Mononuclear cell (primary cell): Measurements from ENCODE around the gene FRMD4B. TPM values are rescaled to one million over a fixed set of nuclear protein-coding genes. Genes with fewer than 3 reads are reported as not detected.
A peak's percentile ranks its signal among the peaks of the same experiment; 100 is the strongest.

Source experiments
- H3K27me3 ChIP-seq: 2 replicates; pipeline ENCODE4 v1.6.0; 2011; ENCODE audit warnings: low read length, control low read depth; ENCODE audit not compliant: insufficient read depth
- H3K4me1 ChIP-seq: 2 replicates; pipeline ENCODE4 v1.5.1; 2011; ENCODE audit warnings: mild to moderate bottlenecking, low read length, control low read depth; ENCODE audit not compliant: insufficient read depth
- H3K4me3 ChIP-seq: 2 replicates; pipeline ENCODE4 v1.5.1; 2011; ENCODE audit warnings: mild to moderate bottlenecking, low read length, moderate library complexity
- H3K9me3 ChIP-seq: 2 replicates; pipeline ENCODE4 v1.5.1; 2011; ENCODE audit warnings: low read depth, mild to moderate bottlenecking, control low read depth, low read length
- total RNA-seq: library from RNA; depleted of rRNA; stranded (reverse); fragments of >200 nt; gene quantifications from one replicate; pipeline ENCODE4 v1.2.3, GENCODE V29; 2012

Gene FRMD4B
- total RNA-seq, 1 donor, result 26.3 TPM

DNA sequence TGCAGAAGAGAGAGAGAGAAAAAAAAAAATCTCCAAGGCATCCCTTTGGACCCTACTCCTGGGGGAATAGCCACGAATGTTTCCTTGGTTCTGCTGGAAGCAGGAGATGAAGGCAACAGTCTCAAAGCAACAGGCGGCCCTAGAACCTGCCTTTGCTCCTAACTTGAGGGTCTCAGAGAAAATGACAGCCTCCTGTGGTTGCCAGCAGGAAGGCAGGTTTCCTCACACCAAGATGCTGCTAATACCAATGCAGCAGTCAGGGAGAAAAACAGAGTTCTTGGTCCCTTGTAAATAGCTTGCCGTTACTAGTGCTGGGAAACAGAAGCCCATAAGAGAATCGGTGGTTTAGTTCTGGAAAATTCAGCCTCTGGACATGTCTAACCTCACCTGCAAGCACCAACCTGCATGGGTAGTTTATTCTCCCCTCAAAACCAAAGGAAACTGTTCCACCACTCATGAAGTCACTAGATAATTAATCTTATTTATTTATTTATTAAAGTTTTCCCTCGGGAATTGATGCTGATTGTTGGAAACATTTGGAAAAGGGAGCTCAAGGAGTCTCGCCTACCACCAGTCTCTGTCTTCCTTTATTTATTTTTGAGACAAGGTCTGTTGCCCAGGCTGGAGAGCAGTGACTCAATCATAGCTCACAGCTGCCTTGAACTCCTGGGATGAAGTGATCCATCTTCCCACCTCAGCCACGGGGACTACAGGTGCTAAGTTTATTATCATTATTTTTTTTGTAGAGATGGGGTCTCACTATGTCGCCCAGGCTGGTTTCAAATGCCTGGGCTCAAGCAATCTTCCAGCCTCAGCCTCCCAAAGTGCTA lies 883 bp upstream of the FRMD4B start:
- peaks cover 34% of the 10 kb centered on the region for H3K4me1 ChIP-seq
- no peak overlapping the region for H3K4me3 ChIP-seq
- no peaks in the 10 kb centered on the region for H3K9me3 ChIP-seq
- H3K27me3 ChIP-seq, result peaks cover 12% of the 10 kb centered on the region

DNA sequence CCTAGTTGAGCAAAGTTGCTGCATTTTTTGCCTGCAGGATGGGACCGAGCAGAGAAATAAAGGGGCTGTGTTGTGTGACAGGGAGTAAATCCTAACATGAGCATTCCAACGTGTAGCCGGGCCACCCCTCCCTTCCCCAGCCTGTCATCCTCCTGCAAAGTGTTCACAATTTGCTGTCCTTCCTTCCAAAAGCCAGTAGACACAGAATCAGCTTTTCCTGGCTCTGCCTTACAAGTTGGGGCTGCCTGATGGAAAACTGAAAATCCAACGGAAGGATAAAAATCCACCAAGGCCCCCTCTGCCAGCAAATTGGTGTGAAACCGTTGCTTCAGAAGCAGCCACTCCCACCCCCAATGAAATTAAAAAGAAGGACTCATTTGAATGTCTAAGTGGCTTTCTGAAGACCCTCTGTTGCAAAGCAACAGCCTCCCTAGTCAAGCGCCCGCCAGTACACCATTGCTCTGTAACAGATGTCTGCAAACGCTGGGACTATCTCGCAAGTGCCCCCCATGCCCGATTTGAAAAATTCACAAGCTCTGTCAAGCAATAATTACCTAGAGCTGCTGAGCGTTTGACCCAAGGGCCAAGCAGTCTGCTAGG lies 665 bp downstream of the FRMD4B start:
- H3K4me3 ChIP-seq, result peak overlapping the region; percentile 26
- peaks cover 34% of the 10 kb centered on the region for H3K4me1 ChIP-seq
- H3K27me3 ChIP-seq, result peaks cover 12% of the 10 kb centered on the region
- H3K9me3 ChIP-seq, result no peaks in the 10 kb centered on the region

DNA sequence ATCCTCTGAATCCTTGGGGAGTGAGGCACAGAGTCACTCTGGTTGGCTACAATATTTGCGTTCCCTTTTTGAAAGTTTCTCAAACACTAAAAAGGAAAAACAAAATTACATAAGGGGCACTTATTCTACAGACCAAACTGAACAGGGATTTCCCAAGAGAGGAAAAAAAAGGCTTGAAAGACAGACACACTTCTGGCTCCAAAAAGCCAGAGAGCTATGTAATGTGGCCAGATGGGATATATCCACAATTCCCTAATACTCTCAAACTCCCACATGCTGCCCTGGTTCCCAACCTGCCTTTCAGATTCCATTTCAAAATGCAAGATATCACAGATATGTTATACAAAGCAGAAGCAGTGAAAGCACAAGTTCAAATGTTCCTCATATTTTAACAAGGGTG lies 1.6 kb downstream of the FRMD4B start:
- Histone ChIP-seq H3K4me1 (peaks cover 26% of the 10 kb centered on the region), H3K9me3 (no peaks in the 10 kb centered on the region), H3K4me3 (no peak overlapping the region), H3K27me3 (peaks cover 12% of the 10 kb centered on the region)

DNA sequence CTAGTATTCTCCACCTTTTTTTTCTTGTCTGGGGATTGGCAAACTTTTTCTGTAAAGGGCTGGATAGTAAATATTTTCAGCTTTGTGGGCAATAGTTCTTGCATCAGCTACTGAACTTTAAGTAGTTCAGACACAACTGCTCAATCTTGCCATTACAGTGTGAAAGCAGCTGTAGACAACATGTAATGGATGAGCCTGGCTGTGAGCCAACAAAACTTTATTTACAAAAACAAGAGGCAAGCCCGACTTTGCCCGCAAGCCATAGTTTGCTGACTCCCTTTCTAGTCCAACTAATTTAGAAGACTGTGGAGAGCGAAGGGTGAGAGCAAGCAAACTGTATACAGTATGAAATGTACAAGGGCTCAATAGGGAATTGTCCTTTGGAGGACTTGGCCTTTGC lies 6.2 kb downstream of the FRMD4B start:
- H3K4me3 ChIP-seq, result no peak overlapping the region
- H3K4me1 ChIP-seq, result peaks cover 4% of the 10 kb centered on the region
- H3K9me3 ChIP-seq, result no peaks in the 10 kb centered on the region
- H3K27me3 ChIP-seq, result no peaks in the 10 kb centered on the region

DNA sequence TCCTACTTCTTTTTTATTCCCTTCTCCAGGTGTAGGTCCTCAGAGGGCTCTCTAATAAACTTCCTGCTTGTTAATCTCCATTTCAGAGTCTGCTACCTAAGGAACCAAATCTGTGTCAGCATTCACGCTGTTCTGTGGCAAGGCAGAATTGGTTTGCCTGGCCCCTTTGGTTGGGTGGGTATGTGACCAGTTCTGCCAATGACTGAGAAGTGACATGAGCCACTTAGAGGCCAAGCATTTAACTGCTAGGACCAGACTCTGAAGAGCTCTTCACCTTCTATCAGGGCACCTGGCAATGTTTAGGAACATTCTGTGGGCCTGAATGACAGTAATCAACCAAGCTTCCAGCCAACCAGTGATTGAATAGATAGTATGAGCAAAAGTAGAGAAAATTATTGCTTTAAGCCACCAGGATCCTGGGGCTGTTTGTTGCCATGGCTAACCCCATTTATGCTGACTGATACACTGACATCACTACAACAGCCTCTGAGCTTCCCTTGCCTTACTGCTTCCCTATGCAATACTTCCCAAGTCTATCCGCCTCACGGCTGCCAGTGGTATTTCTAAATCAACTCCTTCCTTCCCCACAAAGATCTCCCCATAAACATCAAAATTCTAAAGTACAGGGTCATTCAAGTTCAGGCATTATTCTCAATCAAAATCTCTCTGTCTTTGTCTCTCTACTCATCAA lies 7.6 kb downstream of the FRMD4B start:
- no peaks in the 10 kb centered on the region for H3K9me3 ChIP-seq
- H3K4me3 ChIP-seq, result no peak overlapping the region
- H3K4me1 ChIP-seq, result no peaks in the 10 kb centered on the region
- no peaks in the 10 kb centered on the region for H3K27me3 ChIP-seq

DNA sequence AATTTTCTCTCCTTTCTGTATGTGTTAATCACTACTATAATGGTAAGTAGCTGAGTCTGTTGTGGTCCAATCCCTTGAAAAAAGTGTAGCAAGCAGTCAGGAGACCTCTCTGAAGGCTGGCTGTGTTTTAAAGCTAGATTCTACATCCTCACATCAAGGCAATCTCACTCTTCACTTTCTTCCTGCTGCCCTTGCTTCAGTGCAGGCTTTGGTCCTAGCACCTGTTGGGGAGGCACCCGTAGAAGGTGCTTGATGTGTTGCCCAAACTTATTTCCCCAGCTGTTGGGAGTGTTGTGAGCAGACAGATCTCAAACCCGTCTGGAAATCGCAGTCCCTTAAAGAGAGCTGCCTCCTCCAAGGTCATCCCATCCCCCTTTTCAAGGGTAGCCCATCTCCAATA lies 8.6 kb downstream of the FRMD4B start:
- H3K9me3 ChIP-seq, result no peaks in the 10 kb centered on the region
- no peaks in the 10 kb centered on the region for H3K4me1 ChIP-seq

DNA sequence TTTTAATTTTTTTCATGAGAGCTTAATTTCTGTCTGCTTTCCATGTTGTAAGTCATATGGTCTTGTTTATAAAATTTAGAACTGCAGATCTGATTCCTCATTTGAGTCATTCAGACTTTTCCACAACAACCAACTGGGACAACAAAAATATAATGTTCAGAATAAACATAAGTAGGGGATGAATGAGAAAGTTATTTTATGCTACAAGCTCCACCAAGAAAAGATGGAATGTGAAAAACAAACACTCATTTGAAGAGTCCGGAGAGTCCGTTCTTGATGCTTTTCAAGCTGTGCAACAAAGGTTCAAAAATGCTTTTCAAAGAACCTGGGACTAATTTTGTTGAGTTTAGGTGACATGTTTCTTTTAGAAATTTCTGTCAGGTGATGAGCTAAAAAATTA lies 9.2 kb downstream of the FRMD4B start:
- Histone ChIP-seq H3K4me3 (no peak overlapping the region), H3K9me3 (no peaks in the 10 kb centered on the region), H3K4me1 (no peaks in the 10 kb centered on the region), H3K27me3 (no peaks in the 10 kb centered on the region)

More for the DNA sequence above, 8.6 kb downstream of the FRMD4B start:
- Histone ChIP-seq H3K4me3 (no peak overlapping the region), H3K27me3 (no peaks in the 10 kb centered on the region)

DNA sequence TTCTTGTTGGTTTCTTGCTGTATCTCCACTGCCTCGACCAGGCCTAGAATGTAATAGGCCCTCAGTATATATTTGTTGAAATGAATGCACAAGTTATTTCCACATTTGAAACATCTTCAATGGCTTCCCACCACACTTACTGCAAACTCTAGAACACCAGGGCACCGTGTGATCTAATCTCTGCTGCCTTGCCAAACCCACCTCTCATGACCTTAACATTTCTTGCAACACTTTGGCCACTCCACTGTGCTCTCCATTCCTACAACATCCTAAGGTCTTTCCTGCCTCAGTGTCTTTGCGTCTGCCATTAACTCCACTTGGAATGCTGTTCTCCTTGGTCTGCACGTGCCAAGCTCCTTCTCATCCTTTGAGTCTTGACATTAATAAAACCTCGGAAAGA lies 14.1 kb downstream of the FRMD4B start:
- no peak overlapping the region for H3K4me3 ChIP-seq
- peaks cover 24% of the 10 kb centered on the region for H3K4me1 ChIP-seq
- H3K9me3 ChIP-seq, result no peaks in the 10 kb centered on the region
- H3K27me3 ChIP-seq, result no peaks in the 10 kb centered on the region

DNA sequence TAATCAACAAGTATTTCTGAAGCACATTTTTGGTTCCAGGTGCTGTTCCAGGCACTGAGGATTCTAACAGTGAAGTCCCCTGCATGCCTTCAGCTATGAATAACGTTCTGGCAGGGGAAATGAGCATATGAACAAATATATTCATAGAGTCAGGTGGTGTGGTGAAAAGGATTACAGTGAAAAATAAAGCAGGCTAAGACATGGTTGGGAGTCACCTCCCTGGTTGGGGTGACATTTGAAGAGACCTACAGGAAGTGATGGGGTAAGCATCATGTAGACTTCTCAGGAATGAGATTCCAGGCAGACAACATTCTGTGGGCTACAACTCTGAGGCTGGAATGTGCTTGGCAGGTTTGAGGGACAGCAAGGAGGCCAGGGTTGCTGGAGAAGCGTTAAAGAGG lies 15.0 kb downstream of the FRMD4B start:
- Histone ChIP-seq H3K27me3 (no peaks in the 10 kb centered on the region), H3K4me3 (no peak overlapping the region), H3K9me3 (no peaks in the 10 kb centered on the region), H3K4me1 (peaks cover 24% of the 10 kb centered on the region)

DNA sequence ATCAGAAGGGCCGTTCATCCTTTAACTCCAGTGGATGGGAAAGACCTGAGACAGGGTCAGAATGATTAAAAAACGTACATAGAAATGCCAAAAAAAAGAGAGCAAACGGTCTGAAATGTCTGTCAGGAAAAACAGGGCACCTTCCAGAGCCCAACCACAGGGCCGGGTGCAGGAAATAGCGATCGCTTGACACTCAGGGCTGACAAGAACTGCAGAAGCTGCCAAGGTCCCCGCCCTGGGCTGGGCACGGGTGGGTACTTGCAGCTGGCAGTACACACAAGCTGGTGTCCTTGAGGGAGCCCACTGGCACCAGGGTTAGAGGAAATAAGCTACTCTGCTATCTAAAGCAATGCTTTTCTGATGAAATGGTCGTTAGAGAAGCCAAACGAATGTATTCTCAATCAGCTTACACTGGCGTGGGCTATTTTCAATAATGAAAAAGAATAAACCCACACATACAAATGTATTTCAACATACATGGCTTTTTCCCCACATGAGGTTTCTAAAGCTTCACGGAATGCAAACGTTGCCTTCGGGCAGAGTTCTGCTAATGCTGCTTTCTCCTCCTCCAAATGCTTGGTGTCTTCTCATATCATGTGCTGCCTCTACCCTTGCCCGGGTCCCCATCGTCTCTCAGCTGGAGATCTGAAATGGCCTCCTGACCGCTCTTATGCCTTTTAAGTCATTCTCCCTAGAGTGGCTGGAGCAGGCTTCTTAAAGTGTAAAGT lies 15.6 kb downstream of the FRMD4B start:
- Histone ChIP-seq H3K4me3 (no peak overlapping the region), H3K4me1 (peaks cover 24% of the 10 kb centered on the region)

DNA sequence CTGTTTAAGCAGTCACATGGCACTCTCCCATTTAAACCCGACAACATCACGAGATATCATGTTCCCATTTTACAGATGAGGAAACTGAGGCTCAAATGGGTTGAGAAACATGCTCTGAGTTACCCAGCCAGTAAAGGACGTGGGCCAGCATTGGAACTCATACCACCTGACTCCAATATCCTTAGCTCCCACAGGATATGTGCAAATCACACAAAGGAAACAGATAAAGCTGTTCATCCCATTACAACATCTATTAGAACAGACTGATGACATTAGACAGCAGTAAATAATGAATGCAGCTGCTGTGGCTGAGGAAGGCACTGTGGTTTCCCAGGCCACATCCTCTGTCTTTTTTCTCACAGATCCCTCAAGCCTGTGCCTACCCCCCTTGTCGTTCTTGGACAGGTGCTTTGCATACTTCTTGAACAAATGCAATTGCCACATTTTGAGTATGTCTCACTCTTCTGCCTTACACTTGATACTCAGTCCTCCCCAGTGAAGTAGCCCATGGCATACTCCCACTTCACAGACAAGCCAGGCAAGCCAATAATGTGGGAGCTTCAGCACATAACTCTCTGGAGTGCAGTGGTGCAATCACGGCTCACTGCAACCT lies 17.7 kb downstream of the FRMD4B start:
- Histone ChIP-seq H3K4me1 (peaks cover 31% of the 10 kb centered on the region), H3K27me3 (no peaks in the 10 kb centered on the region), H3K9me3 (no peaks in the 10 kb centered on the region), H3K4me3 (no peak overlapping the region)

More for the DNA sequence above, 15.6 kb downstream of the FRMD4B start:
- Histone ChIP-seq H3K9me3 (no peaks in the 10 kb centered on the region), H3K27me3 (no peaks in the 10 kb centered on the region)

DNA sequence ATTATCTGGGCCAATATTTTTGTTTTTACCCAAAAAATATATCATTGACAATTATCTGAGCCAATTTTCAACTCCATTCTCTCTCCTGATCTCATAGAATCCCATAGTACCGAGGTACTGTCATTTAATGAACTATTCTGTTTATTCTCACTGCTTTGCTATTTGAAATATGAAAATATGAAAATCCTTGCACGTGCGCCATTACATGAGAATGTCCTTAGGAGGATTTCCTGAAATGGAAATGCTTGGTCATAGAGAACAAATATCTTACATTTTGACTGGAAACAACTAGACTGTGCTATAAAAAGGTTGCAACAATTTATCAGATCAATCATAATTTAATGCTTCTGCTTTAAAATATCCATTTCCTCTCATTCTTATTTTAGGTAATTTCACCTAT lies 18.3 kb downstream of the FRMD4B start:
- H3K9me3 ChIP-seq, result no peaks in the 10 kb centered on the region
- H3K4me1 ChIP-seq, result peaks cover 31% of the 10 kb centered on the region
- no peaks in the 10 kb centered on the region for H3K27me3 ChIP-seq
- H3K4me3 ChIP-seq, result no peak overlapping the region

DNA sequence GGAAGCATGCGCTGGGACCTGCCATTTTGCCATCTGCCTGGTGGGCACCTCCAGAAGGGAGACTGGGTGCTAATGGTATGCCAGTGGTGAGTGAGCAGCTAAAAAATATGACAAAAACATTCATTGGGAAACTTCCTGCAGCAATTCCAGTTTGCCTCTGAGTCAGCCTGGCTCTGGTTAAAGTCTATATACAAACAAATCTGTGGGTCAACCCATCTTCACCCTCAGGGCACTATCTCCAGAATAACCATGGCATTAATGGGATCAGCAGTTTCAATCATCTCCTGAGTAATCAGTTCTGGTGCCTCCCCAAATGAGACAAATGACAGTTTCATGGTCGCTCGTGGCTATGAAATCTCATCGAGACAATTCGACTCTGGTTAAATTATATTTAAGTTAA lies 21.5 kb downstream of the FRMD4B start:
- H3K4me1 ChIP-seq, result peaks cover 16% of the 10 kb centered on the region
- no peak overlapping the region for H3K4me3 ChIP-seq
- H3K9me3 ChIP-seq, result no peaks in the 10 kb centered on the region
- H3K27me3 ChIP-seq, result no peaks in the 10 kb centered on the region

DNA sequence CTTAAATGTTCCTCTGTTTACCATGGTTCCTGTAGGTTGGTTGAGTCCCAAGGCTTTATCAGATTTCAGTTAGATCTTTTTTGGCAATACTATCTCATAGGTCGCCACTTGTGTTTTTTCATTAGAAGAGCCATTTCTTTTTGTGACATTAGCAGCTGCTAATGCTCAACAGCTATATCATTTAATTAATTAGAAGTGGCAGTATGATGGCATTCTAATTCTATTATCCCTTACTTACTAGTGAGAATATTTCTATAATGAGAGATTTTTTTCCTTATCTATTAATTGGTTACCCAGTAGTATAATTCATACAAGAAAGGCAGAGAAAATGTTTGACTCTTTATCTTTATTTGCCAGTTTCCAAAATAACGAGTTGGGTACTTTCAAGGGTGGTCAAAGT lies 25.2 kb downstream of the FRMD4B start:
- Histone ChIP-seq H3K9me3 (no peaks in the 10 kb centered on the region), H3K4me3 (no peak overlapping the region), H3K27me3 (no peaks in the 10 kb centered on the region), H3K4me1 (peaks cover 18% of the 10 kb centered on the region)
